HEK293 (cell line): ENCODE measurements around the gene SPATA16.

ENCODE experiments used
- CTCF ChIA-PET: fragments of 350-600 bp; formaldehyde crosslinking; extraction: SDS; loops from one replicate; lab custom pipeline; 2021; ENCODE audit warnings: antibody characterized with exemption; lab: Yijun Ruan, JAX
- POLR2A ChIA-PET: fragments of 300-600 bp; formaldehyde crosslinking; extraction: SDS; loops from one replicate; lab custom pipeline; 2020; ENCODE audit warnings: antibody characterized with exemption, inconsistent platforms; lab: Yijun Ruan, JAX
- H3K27ac ChIP-seq: fragments of 200-500 bp; sonication (Bioruptor generic); 2 replicates; pipeline ENCODE4 v1.5.1; 2014; ENCODE audit warnings: low read depth, low read length, control low read depth, inconsistent platforms; ENCODE audit errors: extremely low read depth
- H3K36me3 ChIP-seq, 2 experiments: fragments of 200-500 bp in 1 of 2; sonication (Bioruptor generic) in 1 of 2; 1 replicate in 1 of 2; 2 replicates in 1 of 2; pipeline ENCODE4 v1.5.1; 2014 to 2017; ENCODE audit warnings: inconsistent platforms in 2 of 2, low read length in 2 of 2; ENCODE audit not compliant: control insufficient read depth in 2 of 2, insufficient read depth in 1 of 2
- H3K4me1 ChIP-seq: fragments of 200-500 bp; sonication (Bioruptor generic); 2 replicates; pipeline ENCODE4 v1.5.1; 2014; ENCODE audit warnings: mild to moderate bottlenecking, low read length, inconsistent platforms; ENCODE audit not compliant: control insufficient read depth, insufficient read depth
- H3K4me3 ChIP-seq: 2 replicates; pipeline ENCODE4 v1.5.1; 2011; ENCODE audit warnings: low read depth, mild to moderate bottlenecking, control low read depth, low read length, moderate library complexity
- H3K9me3 ChIP-seq: fragments of 200-500 bp; sonication (Bioruptor generic); 2 replicates; pipeline ENCODE4 v1.5.1; 2014; ENCODE audit warnings: low read depth, low read length, inconsistent platforms; ENCODE audit not compliant: control insufficient read depth, insufficient read depth
- FEZF1 ChIP-seq: fragments of 450-650 bp; formaldehyde crosslinking; IDR thresholded peaks from 2 replicates; pipeline ENCODE4 v1.5.1; 2016; ENCODE audit warnings: missing biosample characterization, missing genetic modification characterization
- KLF8 ChIP-seq: fragments of 450-650 bp; formaldehyde crosslinking; IDR thresholded peaks from 2 replicates; pipeline ENCODE4 v1.5.1; 2016; ENCODE audit warnings: missing biosample characterization, missing genetic modification characterization
- OSR2 ChIP-seq: fragments of 450-650 bp; formaldehyde crosslinking; IDR thresholded peaks from 2 replicates; pipeline ENCODE4 v1.5.1; 2016; ENCODE audit warnings: missing biosample characterization, missing genetic modification characterization
- OVOL3 ChIP-seq: fragments of 450-650 bp; formaldehyde crosslinking; IDR thresholded peaks from 2 replicates; pipeline ENCODE4 v1.5.1; 2016; ENCODE audit warnings: missing biosample characterization, missing genetic modification characterization
- RBAK ChIP-seq: fragments of 450-650 bp; formaldehyde crosslinking; IDR thresholded peaks from 2 replicates; pipeline ENCODE4 v1.5.1; 2016; ENCODE audit warnings: missing biosample characterization, missing genetic modification characterization
- ZNF132 ChIP-seq: fragments of 450-650 bp; formaldehyde crosslinking; IDR thresholded peaks from 2 replicates; pipeline ENCODE4 v1.5.1; 2017; ENCODE audit warnings: missing biosample characterization, missing genetic modification characterization, borderline replicate concordance
- ZNF175 ChIP-seq: fragments of 450-650 bp; formaldehyde crosslinking; IDR thresholded peaks from 2 replicates; pipeline ENCODE4 v1.5.1; 2016; ENCODE audit warnings: missing biosample characterization, missing genetic modification characterization
- ZNF2 ChIP-seq: fragments of 450-650 bp; formaldehyde crosslinking; IDR thresholded peaks from 2 replicates; pipeline ENCODE4 v1.5.1; 2016; ENCODE audit warnings: missing biosample characterization, missing genetic modification characterization
- ZNF239 ChIP-seq: fragments of 450-650 bp; formaldehyde crosslinking; IDR thresholded peaks from 2 replicates; pipeline ENCODE4 v1.5.1; 2016; ENCODE audit warnings: missing biosample characterization, missing genetic modification characterization
- ZNF274 ChIP-seq, 2 experiments: fragments of 200-500 bp in 1 of 2; fragments of 450-650 bp in 1 of 2; sonication (Bioruptor generic) in 1 of 2; formaldehyde crosslinking in 1 of 2; IDR thresholded peaks; 2 replicates each; pipeline versions ENCODE4 v1.5.1 to v1.6.1; 2014 to 2016; ENCODE audit warnings: borderline replicate concordance in 1 of 2, inconsistent platforms in 1 of 2, low read length in 1 of 2, missing biosample characterization in 1 of 2, missing genetic modification characterization in 1 of 2
- ZNF292 ChIP-seq: fragments of 450-650 bp; formaldehyde crosslinking; IDR thresholded peaks from 2 replicates; pipeline ENCODE4 v1.5.1; 2016; ENCODE audit warnings: low read depth, missing biosample characterization, missing genetic modification characterization, borderline replicate concordance
- ZNF510 ChIP-seq: fragments of 450-650 bp; formaldehyde crosslinking; IDR thresholded peaks from 2 replicates; pipeline ENCODE4 v1.5.1; 2018; ENCODE audit warnings: mild to moderate bottlenecking, missing genetic modification characterization, missing biosample characterization; ENCODE audit not compliant: insufficient replicate concordance
- ZNF514 ChIP-seq: fragments of 450-650 bp; formaldehyde crosslinking; IDR thresholded peaks from 2 replicates; pipeline ENCODE4 v1.5.1; 2016; ENCODE audit warnings: missing biosample characterization, missing genetic modification characterization
- ZNF529 ChIP-seq: fragments of 450-650 bp; formaldehyde crosslinking; IDR thresholded peaks from 2 replicates; pipeline ENCODE4 v1.5.1; 2017; ENCODE audit warnings: missing genetic modification characterization, missing biosample characterization; ENCODE audit not compliant: insufficient replicate concordance
- ZNF624 ChIP-seq: fragments of 450-650 bp; formaldehyde crosslinking; IDR thresholded peaks from 2 replicates; pipeline ENCODE4 v1.5.1; 2017; ENCODE audit warnings: missing biosample characterization, missing genetic modification characterization
- ZNF677 ChIP-seq: fragments of 450-650 bp; IDR thresholded peaks from 2 replicates; pipeline ENCODE4 v1.5.0; 2018; ENCODE audit warnings: missing biosample characterization, mild to moderate bottlenecking, missing genetic modification characterization, moderate library complexity
- ZNF701 ChIP-seq: fragments of 450-650 bp; formaldehyde crosslinking; IDR thresholded peaks from 2 replicates; pipeline ENCODE4 v1.5.1; 2016; ENCODE audit warnings: missing biosample characterization, missing genetic modification characterization
- TF ChIP-seq, protein P1 (sequence below): fragments of 450-650 bp; formaldehyde crosslinking; IDR thresholded peaks from 2 replicates; pipeline ENCODE4 v1.5.1; 2016; ENCODE audit warnings: missing biosample characterization, missing genetic modification characterization
- TF ChIP-seq, protein P2 (sequence below): fragments of 450-650 bp; formaldehyde crosslinking; optimal IDR thresholded peaks from 2 replicates; pipeline ENCODE3; 2016; ENCODE audit warnings: missing biosample characterization, mild to moderate bottlenecking, missing genetic modification characterization
- TF ChIP-seq, protein P3 (sequence below): fragments of 450-650 bp; formaldehyde crosslinking; IDR thresholded peaks from 2 replicates; pipeline ENCODE4 v1.5.1; 2016; ENCODE audit warnings: missing biosample characterization, missing genetic modification characterization
- TF ChIP-seq, protein P4 (sequence below): fragments of 450-650 bp; formaldehyde crosslinking; IDR thresholded peaks from 2 replicates; pipeline ENCODE4 v1.5.1; 2016; ENCODE audit warnings: missing biosample characterization, missing genetic modification characterization

SPATA16 gene

DNA sequence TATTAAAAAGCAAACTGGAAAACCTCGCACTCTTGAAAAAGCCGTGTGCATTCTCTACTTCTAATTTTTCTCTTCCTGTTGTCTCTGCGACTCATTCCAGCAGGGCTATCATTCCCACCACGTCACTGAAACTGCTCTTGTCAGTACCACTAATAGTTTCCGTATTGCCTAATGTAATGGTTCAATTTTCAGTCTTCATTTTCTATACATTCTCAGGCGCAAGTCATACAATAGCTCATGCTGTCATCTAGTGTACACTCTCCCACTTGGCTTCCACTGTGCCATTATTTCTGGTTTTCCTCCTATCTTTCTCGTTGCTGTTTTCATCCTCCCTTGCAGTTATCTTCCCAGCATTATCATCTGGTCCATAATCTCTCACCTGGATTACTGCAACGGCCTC, 160.2 kb downstream of the SPATA16 start (continued):
- TF ChIP-seq, protein P1, sequence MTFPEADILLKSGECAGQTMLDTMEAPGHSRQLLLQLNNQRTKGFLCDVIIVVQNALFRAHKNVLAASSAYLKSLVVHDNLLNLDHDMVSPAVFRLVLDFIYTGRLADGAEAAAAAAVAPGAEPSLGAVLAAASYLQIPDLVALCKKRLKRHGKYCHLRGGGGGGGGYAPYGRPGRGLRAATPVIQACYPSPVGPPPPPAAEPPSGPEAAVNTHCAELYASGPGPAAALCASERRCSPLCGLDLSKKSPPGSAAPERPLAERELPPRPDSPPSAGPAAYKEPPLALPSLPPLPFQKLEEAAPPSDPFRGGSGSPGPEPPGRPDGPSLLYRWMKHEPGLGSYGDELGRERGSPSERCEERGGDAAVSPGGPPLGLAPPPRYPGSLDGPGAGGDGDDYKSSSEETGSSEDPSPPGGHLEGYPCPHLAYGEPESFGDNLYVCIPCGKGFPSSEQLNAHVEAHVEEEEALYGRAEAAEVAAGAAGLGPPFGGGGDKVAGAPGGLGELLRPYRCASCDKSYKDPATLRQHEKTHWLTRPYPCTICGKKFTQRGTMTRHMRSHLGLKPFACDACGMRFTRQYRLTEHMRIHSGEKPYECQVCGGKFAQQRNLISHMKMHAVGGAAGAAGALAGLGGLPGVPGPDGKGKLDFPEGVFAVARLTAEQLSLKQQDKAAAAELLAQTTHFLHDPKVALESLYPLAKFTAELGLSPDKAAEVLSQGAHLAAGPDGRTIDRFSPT (tag by site-specific recombination) = no peak
- no peak for TF ChIP-seq OVOL3 (tag by site-specific recombination)
- TF ChIP-seq ZNF239 = no peak
- no peak for TF ChIP-seq ZNF2
- no peak for TF ChIP-seq ZNF292 (tag by site-specific recombination)
- TF ChIP-seq, protein P2, sequence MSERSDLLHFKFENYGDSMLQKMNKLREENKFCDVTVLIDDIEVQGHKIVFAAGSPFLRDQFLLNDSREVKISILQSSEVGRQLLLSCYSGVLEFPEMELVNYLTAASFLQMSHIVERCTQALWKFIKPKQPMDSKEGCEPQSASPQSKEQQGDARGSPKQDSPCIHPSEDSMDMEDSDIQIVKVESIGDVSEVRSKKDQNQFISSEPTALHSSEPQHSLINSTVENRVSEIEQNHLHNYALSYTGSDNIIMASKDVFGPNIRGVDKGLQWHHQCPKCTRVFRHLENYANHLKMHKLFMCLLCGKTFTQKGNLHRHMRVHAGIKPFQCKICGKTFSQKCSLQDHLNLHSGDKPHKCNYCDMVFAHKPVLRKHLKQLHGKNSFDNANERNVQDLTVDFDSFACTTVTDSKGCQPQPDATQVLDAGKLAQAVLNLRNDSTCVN (tag by site-specific recombination) = no peak

DNA sequence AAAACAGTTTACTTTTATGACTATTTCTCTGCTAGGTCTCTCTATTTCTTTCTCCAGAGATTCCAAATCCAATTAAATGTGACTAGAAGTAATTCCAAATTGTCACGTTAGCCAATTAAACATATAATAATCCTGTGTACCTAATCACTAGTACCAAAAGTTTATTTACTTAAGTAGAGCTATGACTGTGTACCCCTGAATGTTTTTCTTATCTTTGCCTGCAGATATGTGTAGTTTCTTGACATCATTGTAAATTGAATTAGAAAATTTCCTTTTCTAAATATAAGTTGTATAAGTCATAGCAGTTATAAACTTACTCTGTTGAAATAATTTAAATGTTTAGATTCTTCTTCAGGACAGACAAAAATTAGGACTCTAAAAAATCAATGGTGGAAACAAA, 163.3 kb downstream of the SPATA16 start:
- TF ChIP-seq KLF8 (tag by site-specific recombination) = no peak
- TF ChIP-seq ZNF510 (tag by site-specific recombination) = no peak
- TF ChIP-seq ZNF274 (IDR thresholded peaks at IDR 0.05; ENCODE audit: low read length) = no peak
- no peak for TF ChIP-seq ZNF274 (tag by site-specific recombination; IDR thresholded peaks at IDR 0.05; ENCODE audit: borderline replicate concordance)
- no peak for TF ChIP-seq ZNF175
- no peak for TF ChIP-seq ZNF529 (tag by site-specific recombination)
- no peak for TF ChIP-seq RBAK (tag by site-specific recombination)
- TF ChIP-seq, protein P3, sequence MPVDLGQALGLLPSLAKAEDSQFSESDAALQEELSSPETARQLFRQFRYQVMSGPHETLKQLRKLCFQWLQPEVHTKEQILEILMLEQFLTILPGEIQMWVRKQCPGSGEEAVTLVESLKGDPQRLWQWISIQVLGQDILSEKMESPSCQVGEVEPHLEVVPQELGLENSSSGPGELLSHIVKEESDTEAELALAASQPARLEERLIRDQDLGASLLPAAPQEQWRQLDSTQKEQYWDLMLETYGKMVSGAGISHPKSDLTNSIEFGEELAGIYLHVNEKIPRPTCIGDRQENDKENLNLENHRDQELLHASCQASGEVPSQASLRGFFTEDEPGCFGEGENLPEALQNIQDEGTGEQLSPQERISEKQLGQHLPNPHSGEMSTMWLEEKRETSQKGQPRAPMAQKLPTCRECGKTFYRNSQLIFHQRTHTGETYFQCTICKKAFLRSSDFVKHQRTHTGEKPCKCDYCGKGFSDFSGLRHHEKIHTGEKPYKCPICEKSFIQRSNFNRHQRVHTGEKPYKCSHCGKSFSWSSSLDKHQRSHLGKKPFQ = no peak
- TF ChIP-seq, protein P4, sequence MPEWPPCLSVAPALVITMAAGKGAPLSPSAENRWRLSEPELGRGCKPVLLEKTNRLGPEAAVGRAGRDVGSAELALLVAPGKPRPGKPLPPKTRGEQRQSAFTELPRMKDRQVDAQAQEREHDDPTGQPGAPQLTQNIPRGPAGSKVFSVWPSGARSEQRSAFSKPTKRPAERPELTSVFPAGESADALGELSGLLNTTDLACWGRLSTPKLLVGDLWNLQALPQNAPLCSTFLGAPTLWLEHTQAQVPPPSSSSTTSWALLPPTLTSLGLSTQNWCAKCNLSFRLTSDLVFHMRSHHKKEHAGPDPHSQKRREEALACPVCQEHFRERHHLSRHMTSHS (tag by site-specific recombination) = no peak
- TF ChIP-seq ZNF514 (tag by site-specific recombination) = no peak
- no peak for TF ChIP-seq OSR2
- no peak for TF ChIP-seq ZNF677
- TF ChIP-seq ZNF624 (tag by site-specific recombination) = no peak
- no peak for TF ChIP-seq ZNF701 (tag by site-specific recombination)
- no peak for TF ChIP-seq ZNF132 (tag by site-specific recombination)
- TF ChIP-seq FEZF1 (tag by site-specific recombination) = no peak
- no peaks in the 10 kb centered on the region for H3K4me1 ChIP-seq
- CTCF ChIA-PET = interaction anchor here (0.6 to 0.8 kb wide), 2 partner anchors 11 to 1137 kb away, joined by 3 read pairs; no protein-coding TSS in a partner anchor
- H3K27ac ChIP-seq = no peak overlapping the region
- H3K36me3 ChIP-seq = no peaks in the 10 kb centered on the region
- POLR2A ChIA-PET = no interaction called here
- H3K4me3 ChIP-seq = no peak overlapping the region
- no peaks in the 10 kb centered on the region for H3K9me3 ChIP-seq
